BLaER1 (cell line): Measurements from ENCODE around the gene STARD3.

Experiments
- H3K27ac ChIP-seq: shearing (Covaris generic); formaldehyde crosslinking; 2 replicates; pipeline ENCODE4 v1.8.1; 2022
- H3K27me3 ChIP-seq: shearing (Covaris generic); formaldehyde crosslinking; 2 replicates; pipeline ENCODE4 v1.8.1; 2022
- H3K36me3 ChIP-seq: shearing (Covaris generic); formaldehyde crosslinking; 2 replicates; pipeline ENCODE4 v1.8.1; 2022
- H3K4me1 ChIP-seq: shearing (Covaris generic); formaldehyde crosslinking; 2 replicates; pipeline ENCODE4 v1.8.1; 2022
- H3K4me2 ChIP-seq: shearing (Covaris generic); formaldehyde crosslinking; 2 replicates; pipeline ENCODE4 v1.8.1; 2022
- H3K4me3 ChIP-seq: shearing (Covaris generic); formaldehyde crosslinking; 2 replicates; pipeline ENCODE4 v1.8.1; 2022
- H3K9ac ChIP-seq: shearing (Covaris generic); formaldehyde crosslinking; 2 replicates; pipeline ENCODE4 v1.8.1; 2022
- H3K9me3 ChIP-seq: shearing (Covaris generic); formaldehyde crosslinking; 2 replicates; pipeline ENCODE4 v1.8.1; 2022
- H4K20me1 ChIP-seq: shearing (Covaris generic); formaldehyde crosslinking; 2 replicates; pipeline ENCODE4 v1.8.1; 2022
- Cebpa-rat ChIP-seq: shearing (Covaris generic); IDR thresholded peaks from 2 replicates; pipeline ENCODE4 v1.8.1; 2022

STARD3 gene

DNA sequence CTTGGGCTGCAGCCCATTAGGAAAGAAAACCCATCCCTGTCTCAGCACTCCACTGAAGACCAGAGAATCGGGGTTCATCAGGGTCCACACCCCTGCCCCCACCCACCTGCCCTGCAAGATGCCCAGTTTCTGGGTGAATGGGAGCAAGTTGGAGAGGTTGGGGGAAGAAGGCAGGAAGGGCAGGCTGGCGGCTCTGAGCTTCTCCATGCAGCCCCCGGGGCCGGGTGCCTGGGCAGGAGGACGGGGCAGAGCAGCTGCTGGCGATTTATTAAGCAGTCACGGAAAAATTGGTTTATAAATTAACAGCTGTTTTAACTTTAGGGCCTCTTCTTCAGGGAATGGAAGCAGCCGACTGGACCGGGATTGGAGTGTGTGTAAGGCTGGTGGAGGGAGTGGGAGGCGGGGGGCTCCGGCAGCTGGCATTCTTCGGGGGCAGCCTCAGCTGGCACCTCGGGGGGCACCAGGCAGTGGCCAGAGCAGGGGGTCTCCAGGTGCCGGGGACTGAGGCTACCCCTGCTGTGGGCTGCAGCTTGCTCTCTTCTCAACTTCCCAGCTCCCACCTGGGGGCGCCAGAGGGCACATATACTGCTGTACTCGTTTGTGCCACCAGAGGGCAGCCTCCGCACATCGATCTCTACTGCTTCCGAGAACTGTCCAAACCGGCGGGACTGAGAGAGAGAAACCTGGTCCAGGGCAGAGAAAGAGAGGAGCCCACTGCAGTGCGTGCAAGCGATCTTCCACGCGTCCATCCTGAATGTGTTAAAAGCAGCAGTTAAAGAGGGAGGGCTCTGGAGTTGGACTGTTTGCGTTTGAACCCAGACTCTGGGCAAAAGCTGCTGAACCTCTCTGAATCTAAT, 15.2 kb upstream of the STARD3 start:
- H3K4me3 ChIP-seq = no peak overlapping the region
- H3K4me2 ChIP-seq = peak overlapping the region; percentile 64
- H3K9ac ChIP-seq = no peak overlapping the region
- peaks cover 56% of the 10 kb centered on the region for H3K4me1 ChIP-seq
- H4K20me1 ChIP-seq = no peaks in the 10 kb centered on the region
- TF ChIP-seq Cebpa-rat = no peak
- no peaks in the 10 kb centered on the region for H3K9me3 ChIP-seq
- H3K36me3 ChIP-seq = no peaks in the 10 kb centered on the region
- peaks cover 12% of the 10 kb centered on the region for H3K27me3 ChIP-seq
- no peak overlapping the region for H3K27ac ChIP-seq

DNA sequence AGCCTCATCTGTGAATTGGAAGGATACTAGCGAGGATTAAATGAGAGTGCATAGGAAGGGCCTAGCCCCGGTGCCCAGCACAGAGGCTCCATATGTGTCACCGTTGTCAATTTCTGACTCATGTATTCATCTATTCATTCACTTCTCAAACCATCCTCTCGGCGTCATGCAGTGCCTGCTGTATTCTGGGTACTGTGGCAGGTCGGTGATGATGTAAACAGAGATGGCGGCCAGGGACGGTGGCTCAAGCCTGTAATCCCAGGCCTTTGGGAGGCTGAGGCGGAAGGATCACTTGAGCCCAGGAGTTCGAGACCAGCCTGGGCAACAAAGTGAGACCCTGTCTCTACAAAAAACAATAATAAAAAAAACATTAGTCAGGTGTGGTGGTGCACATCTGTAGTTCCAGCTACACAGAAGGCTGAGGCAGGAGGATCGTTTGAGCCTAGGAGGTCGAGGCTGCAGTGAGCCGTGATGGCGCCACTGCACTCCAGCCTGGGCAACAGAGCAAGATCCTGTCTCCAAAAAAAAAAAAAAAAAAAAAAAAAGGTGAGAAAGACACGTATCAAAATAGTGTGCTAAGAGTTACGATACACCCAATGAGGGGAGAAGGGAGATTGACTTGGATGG, 14.5 kb upstream of the STARD3 start:
- H3K9ac ChIP-seq = no peak overlapping the region
- H3K4me1 ChIP-seq = peaks cover 56% of the 10 kb centered on the region
- no peaks in the 10 kb centered on the region for H3K9me3 ChIP-seq
- no peaks in the 10 kb centered on the region for H3K36me3 ChIP-seq
- no peaks in the 10 kb centered on the region for H4K20me1 ChIP-seq
- no peak overlapping the region for H3K4me3 ChIP-seq
- no peak overlapping the region for H3K27ac ChIP-seq
- no peak for TF ChIP-seq Cebpa-rat
- peaks cover 20% of the 10 kb centered on the region for H3K27me3 ChIP-seq
- H3K4me2 ChIP-seq = peak overlapping the region; percentile 64

DNA sequence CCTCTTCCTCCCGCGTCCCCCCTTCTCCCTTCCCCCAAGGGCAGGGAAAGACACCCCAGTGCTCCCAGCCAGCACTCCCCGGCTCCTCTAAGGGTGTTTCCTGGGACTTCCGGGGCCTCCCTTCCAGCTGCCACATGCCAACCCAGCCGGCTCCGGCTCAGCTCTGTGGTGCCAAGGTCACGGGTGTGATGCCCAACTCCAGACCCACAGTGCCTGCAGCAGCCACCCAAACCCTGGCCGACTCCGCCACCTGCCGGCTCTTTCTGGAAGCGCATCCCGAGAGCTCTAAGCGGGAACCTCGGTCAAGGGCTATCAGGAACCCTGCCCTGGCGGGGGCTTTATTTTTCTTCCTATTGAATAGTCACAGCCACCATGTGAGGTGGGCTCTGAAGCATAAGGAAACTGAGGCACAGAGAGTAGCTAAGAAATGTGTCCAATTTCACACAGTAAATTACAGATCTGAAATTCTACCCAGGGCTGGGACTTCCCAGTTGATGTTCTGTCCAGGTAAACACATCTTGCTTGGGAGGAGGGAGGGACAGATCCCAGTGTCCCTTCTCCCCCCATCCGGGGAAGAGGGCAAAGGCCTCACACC, 13.5 kb upstream of the STARD3 start:
- peak overlapping the region; percentile 52 for H3K4me2 ChIP-seq
- H4K20me1 ChIP-seq = no peaks in the 10 kb centered on the region
- H3K4me3 ChIP-seq = no peak overlapping the region
- peaks cover 26% of the 10 kb centered on the region for H3K27me3 ChIP-seq
- H3K27ac ChIP-seq = no peak overlapping the region
- H3K9me3 ChIP-seq = no peaks in the 10 kb centered on the region
- H3K9ac ChIP-seq = no peak overlapping the region
- no peak for TF ChIP-seq Cebpa-rat
- H3K36me3 ChIP-seq = no peaks in the 10 kb centered on the region
- peaks cover 61% of the 10 kb centered on the region for H3K4me1 ChIP-seq

DNA sequence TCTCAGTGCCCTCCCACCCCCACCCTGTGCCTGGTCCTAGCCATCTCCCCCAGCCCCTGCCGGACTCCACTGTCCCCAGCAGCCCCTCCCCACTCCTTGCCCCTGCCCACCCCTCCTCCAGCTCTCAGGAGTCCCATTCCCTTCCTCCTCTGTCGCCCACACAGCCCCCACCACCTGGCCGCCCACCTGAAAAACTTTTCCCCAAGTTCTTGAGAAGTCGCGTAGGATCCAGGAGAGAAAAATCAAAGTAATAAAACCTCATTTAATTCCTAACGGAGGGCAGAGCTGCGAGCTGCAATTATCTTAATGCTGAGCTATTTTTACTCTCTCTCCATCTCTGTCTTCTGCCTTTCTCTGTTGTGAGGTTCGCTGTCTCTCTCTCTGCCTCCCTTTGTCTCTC, 12.6 kb upstream of the STARD3 start:
- H4K20me1 ChIP-seq = no peaks in the 10 kb centered on the region
- H3K4me1 ChIP-seq = peaks cover 61% of the 10 kb centered on the region
- no peak overlapping the region for H3K4me2 ChIP-seq
- H3K9ac ChIP-seq = no peak overlapping the region
- no peak for TF ChIP-seq Cebpa-rat
- no peak overlapping the region for H3K4me3 ChIP-seq
- peaks cover 26% of the 10 kb centered on the region for H3K27me3 ChIP-seq
- H3K9me3 ChIP-seq = no peaks in the 10 kb centered on the region
- H3K36me3 ChIP-seq = no peaks in the 10 kb centered on the region
- no peak overlapping the region for H3K27ac ChIP-seq

DNA sequence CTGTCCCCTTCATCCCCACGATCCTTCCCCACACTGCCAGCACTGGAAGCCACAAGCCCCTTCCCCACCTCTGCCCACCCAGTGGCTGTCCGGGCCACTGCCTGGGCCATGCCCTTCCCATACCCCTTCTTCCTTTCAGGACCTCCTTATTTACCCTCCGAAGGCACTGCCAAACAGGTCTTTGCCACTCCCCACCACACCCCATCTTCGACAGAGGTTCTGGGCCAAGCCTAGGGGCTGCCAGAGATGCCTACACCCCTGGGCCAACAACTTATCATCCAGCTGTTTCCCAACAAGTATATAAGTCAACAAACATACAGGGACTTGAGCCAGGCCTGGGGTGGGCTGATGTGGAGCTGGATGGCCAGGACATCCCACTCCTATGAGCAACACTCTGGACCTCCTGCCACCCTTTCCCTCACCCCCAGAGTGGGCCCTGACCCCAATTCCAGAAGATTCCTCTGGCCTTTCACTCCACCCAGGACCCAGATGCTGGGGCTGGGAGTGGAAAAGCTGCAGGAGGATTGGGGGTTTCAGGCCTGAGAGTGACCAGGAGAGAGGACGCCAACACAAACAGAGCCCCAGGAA, 11.7 kb upstream of the STARD3 start:
- Histone ChIP-seq H4K20me1 (no peaks in the 10 kb centered on the region), H3K27ac (no peak overlapping the region), H3K4me3 (no peak overlapping the region), H3K4me2 (no peak overlapping the region), H3K4me1 (peaks cover 64% of the 10 kb centered on the region), H3K9me3 (no peaks in the 10 kb centered on the region), H3K36me3 (no peaks in the 10 kb centered on the region), H3K9ac (no peak overlapping the region), H3K27me3 (peaks cover 26% of the 10 kb centered on the region)
- TF ChIP-seq Cebpa-rat = no peak

DNA sequence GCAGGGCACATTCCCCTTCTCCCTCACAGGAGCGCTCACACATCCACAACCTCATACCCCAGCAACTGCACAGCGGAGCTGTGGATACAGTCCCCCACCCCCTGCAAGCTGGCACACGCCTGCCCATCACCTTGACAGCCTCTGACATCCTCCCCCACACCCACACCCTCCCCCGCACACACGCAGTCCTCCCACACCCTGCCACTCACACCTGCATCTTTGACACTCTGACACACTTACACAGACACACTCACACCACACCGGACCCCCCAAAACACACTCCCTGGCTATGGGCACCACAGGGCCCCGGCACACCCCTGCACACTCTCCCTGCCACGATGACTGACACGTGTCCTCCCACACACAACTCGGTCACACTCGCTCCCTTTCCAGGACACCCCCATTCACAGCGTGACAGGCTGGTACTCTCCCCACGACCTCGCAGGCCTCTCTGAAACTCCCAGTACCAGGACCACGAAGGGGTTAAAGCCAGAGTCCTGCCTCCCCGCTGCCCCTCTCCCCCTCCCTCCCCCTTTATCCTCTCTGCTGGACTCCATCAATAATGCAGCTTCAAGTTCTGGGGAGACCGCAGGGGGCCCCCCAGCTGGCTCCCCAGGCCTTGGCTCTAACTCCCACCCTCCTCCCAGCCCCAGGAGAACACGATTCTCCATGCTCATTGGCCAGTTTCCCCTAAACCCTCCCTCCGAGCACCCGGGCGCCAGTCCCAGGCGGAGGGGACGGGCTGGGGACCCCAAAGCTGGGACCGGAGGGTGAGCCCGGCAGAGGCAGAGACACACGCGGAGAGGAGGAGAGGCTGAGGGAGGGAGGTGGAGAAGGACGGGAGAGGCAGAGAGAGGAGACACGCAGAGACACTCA, 10.5 kb upstream of the STARD3 start, which contains the start of gene PPP1R1B:
TSS of gene PPP1R1B (plus strand) at position 782 of the 876 bp plus-strand sequence. CDS start 441 bp downstream, outside the sequence.
- no peak for TF ChIP-seq Cebpa-rat
- Histone ChIP-seq H4K20me1 (no peaks in the 10 kb centered on the region), H3K4me2 (peak within 1 kb of the TSS; percentile 71), H3K4me3 (0 out of 2 replicates have a peak within 1 kb of the TSS, but pooled peaks have one; percentile 31), H3K4me1 (peaks cover 61% of the 10 kb centered on the region), H3K9ac (no peak within 1 kb of the TSS), H3K36me3 (no peaks in the 10 kb centered on the region), H3K27ac (no peak within 1 kb of the TSS), H3K27me3 (peaks cover 26% of the 10 kb centered on the region), H3K9me3 (no peaks in the 10 kb centered on the region)

DNA sequence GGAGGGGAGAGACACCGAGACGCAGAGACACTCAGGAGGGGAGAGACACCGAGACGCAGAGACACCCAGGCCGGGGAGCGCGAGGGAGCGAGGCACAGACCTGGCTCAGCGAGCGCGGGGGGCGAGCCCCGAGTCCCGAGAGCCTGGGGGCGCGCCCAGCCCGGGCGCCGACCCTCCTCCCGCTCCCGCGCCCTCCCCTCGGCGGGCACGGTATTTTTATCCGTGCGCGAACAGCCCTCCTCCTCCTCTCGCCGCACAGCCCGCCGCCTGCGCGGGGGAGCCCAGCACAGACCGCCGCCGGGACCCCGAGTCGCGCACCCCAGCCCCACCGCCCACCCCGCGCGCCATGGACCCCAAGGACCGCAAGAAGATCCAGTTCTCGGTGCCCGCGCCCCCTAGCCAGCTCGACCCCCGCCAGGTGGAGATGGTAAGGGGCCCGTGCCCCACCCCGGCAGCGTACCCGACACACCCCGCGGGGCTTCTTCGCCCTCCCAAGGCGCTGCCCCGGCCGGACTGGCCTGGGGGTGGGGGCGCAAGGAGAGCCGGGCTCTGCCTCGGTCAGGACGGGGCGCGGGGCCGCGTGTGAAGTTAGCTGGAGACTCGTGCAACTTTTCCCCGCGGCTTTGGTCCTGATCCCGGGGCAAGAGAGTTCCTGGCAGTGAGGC, 9.8 kb upstream of the STARD3 start:
- H3K9me3 ChIP-seq = no peaks in the 10 kb centered on the region
- no peaks in the 10 kb centered on the region for H3K36me3 ChIP-seq
- TF ChIP-seq Cebpa-rat = no peak
- H4K20me1 ChIP-seq = no peaks in the 10 kb centered on the region
- H3K4me3 ChIP-seq = 0 out of 2 replicates have a peak overlapping the region, but pooled peaks have one; percentile 31
- H3K27ac ChIP-seq = no peak overlapping the region
- no peak overlapping the region for H3K9ac ChIP-seq
- peaks cover 62% of the 10 kb centered on the region for H3K4me1 ChIP-seq
- H3K4me2 ChIP-seq = peak overlapping the region; percentile 59
- peaks cover 26% of the 10 kb centered on the region for H3K27me3 ChIP-seq

DNA sequence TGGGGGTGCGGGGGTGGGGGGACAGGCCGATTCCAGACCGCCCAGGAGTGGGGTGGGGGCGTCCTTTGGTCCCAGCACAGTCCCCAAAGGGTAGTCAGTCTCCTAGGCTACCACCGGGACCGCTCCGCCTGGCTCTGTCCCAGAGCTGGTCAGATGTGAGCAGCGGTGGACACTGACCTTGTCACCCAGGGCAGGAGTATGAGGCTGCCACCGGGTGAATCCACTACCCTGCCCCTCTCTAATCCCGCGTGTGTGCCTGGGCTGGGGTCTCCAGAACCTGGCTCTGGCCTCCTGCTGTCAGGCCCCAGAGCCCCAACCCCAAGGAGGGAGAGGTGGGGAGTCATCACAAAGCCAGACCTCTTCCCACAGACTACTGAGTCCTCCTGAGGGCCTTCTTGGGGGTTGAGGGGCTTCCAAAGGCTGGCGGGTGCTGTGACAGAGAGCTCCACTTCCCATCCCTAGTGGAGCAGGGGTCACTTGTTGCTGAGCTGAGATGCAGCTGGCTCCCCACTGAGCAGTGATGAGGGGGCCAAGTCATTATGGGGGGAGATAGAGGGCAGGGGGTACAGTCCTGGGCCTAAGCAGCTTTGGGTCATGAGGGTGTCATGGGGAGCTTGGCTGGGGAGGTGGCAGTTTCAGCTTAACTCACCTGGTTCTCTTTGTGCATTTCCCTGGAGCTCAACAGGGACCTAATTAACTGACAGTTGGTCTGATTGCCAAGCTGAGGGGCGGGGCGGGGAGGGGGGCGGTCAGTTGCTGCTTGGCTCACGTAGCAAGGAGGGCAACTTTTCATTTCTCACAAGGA, 9.0 kb upstream of the STARD3 start:
- Histone ChIP-seq H3K27ac (no peak overlapping the region), H3K4me3 (no peak overlapping the region), H3K9me3 (no peaks in the 10 kb centered on the region), H3K36me3 (no peaks in the 10 kb centered on the region), H3K4me1 (peaks cover 64% of the 10 kb centered on the region), H3K27me3 (peaks cover 26% of the 10 kb centered on the region), H3K9ac (no peak overlapping the region), H4K20me1 (no peaks in the 10 kb centered on the region), H3K4me2 (peak overlapping the region; percentile 71)
- TF ChIP-seq Cebpa-rat = no peak
